ENCODE measurements around the gene RIC1.
"Not testable (repeated sequence)": the region's sequence is repeated elsewhere in the genome, so short reads cannot be mapped to it uniquely, and the experiment has no call there.

Gene RIC1, protein sequence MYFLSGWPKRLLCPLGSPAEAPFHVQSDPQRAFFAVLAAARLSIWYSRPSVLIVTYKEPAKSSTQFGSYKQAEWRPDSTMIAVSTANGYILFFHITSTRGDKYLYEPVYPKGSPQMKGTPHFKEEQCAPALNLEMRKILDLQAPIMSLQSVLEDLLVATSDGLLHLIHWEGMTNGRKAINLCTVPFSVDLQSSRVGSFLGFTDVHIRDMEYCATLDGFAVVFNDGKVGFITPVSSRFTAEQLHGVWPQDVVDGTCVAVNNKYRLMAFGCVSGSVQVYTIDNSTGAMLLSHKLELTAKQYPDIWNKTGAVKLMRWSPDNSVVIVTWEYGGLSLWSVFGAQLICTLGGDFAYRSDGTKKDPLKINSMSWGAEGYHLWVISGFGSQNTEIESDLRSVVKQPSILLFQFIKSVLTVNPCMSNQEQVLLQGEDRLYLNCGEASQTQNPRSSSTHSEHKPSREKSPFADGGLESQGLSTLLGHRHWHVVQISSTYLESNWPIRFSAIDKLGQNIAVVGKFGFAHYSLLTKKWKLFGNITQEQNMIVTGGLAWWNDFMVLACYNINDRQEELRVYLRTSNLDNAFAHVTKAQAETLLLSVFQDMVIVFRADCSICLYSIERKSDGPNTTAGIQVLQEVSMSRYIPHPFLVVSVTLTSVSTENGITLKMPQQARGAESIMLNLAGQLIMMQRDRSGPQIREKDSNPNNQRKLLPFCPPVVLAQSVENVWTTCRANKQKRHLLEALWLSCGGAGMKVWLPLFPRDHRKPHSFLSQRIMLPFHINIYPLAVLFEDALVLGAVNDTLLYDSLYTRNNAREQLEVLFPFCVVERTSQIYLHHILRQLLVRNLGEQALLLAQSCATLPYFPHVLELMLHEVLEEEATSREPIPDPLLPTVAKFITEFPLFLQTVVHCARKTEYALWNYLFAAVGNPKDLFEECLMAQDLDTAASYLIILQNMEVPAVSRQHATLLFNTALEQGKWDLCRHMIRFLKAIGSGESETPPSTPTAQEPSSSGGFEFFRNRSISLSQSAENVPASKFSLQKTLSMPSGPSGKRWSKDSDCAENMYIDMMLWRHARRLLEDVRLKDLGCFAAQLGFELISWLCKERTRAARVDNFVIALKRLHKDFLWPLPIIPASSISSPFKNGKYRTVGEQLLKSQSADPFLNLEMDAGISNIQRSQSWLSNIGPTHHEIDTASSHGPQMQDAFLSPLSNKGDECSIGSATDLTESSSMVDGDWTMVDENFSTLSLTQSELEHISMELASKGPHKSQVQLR (N-terminal part only)

DNA sequence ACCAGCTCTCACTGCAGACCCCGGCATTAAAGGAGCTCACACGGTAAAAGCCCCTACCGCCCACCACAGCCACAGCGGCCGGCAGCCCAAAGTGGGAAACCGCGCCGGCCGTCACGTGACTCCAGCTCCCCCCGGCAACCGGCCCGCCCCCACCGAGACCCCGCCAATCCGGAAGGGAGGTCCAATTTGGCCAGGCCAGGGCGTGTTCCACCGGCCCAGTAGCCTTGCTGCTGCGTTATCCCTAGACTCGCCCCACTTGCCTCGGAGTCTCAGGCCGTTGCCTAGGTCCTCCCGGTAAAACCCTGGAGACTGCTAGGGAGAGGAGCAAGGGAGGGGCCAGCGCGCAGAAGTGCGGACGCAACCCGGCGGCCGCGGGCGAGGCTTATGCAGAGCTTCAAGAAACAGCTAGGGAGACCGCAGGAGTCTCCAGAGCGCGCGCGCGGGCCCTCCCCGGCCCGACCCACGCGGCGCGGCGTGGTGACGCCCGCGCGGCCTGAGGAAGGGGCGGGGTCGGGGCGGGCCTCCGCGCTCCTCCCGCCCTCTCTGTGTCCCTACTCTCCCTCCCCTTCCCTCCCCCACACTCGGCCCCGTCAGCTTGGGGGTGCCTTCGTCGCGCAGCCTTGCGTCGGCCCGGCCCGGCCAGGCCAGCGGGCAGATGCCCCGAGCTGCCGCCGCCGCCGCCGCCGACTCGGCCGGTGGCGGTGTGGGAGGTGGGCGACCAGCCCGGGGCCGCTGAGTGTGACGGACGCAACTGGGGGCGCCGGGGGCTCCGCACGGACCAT, at the start of gene RIC1:
TSS of gene RIC1 (plus strand) at position 578 of the 782 bp plus-strand sequence. CDS start at position 781, 203 bp downstream.
- peak; percentile 90 for DNase-seq (ENCODE audit: low spot score)

DNA sequence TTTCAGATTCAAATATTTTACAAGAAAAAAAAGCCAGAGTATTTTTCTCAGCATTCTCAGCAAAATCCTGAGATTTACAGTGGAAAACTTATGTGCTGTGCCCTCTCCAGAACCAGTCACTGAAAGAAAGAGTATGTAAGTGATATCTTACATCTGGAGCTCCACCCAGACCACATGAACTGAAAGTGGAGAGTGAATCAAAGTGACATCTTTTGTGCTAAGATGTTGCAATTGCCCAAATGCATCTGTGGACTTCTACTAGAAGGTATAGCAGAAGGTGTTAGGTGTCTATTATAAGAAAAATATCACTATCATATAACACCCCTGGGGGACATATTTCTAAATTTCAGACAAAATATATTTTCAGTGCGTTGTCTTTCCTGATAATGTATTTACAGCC, 49.0 kb upstream of the RIC1 start:
- no peak for DNase-seq (ENCODE audit: low spot score)

DNA sequence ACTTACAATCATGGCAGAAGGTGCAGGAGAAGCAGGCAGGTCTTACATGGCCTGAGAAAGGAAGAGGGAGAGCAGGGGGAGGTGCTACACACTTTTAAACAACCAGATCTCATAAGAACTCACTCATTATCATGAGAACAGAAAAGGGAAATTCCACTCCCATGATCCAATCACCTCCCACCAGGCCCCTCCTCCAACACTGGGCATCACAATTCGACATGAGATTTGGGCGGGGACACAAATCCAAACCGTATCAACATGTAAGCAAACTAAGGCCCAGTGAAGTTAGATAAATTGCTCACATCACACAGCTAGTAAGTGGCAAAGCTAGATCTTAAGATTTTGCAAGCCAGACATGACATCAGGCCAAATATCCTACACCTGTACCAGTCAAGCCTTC, 48.3 kb upstream of the RIC1 start:
- no peak for DNase-seq (ENCODE audit: low spot score)

DNA sequence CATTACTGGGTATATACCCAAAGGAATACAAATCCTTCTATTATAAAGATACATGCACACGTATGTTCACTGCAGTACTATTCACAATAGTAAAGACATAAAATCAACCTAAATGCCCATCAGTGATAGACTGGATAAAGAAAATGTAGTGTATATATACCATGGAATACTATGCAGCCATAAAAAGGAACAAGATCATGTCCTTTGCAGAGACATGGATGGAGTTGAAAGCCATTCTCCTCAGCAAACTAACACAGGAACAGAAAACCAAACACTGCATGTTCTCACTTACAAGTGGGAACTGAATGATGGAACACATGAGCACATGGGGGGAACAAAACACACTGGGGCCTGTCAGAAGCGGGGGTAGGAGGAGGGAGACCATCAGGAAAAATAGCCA, 47.2 kb upstream of the RIC1 start:
- DNase-seq (ENCODE audit: low spot score), result not testable (repeated sequence)

DNA sequence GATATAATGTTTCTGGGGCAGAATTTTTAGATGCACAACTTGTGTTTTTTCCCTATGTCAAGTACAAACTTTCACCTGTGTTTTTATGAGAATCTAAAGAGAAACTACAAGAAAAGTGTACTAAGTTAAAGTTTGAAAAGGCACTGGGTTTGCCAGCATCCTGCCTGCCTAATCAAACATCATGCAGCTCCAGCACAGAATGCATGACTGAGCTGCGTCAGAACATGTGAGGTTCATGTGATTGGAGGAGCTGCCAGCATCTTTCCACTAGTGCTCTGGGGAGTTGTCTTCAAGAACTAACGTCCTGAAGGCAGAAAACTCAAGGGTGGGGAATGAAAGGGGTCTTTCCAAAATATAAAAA, 46.1 kb upstream of the RIC1 start:
- DNase-seq (ENCODE audit: low spot score), result no peak

DNA sequence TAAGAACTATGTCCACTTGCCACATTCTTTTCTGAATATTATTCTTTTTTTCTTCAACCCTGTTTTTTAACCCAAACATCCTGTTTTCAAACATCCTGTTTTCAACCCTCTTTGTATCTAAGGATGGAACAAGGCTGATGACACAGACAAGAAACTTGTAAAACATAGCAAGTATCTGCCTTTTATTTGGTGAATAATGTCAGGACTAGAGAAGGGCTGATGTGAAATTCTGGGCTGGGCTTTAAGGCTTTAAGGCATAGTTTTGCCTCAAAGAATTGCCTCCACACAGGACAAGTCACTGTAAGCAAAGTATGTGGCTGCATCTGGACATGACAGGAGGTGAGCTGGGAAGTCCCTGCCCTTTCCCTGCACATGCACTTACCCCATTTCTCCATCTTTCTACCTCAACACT, 42.5 kb upstream of the RIC1 start:
- DNase-seq (ENCODE audit: low spot score), result no peak

DNA sequence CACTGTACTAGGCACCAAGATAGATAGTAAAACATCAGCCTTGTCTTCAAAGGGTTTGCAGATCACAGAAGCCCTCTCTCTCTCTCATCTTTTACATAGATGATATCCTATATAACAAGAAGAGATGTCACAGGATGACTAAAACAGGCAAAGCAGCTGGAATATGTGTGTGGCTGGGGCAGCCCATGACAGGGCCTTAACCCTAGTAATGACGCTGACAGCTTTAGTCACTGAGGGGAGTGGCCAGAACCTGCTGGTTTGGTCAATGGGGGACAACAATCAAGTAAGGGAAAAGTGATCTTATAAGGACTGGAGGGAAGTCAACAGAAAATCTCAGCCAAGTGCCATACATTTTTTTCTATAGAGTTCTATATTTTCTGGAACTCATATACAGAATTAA, 41.9 kb upstream of the RIC1 start:
- no peak for DNase-seq (ENCODE audit: low spot score)

DNA sequence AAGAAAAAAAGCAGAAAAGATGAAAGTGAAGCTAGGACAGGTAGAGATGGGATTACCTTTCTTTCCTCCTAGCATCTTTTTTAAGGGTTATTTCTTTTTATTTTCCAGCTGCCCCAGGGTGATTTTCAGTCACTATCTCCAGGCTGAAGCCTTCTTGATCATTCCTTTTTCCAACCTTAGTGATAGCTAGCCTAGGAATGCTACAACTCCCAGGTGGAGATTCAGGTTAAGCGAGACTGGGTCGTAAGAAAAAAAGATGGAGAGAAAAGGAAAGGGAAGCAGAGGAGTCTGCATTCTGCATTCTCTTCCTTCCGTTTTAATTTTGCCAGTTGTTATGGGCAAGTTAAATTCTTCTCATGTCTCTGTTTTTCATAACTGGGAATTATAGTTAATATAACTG, 36.7 kb upstream of the RIC1 start:
- DNase-seq (ENCODE audit: low spot score), result no peak

DNA sequence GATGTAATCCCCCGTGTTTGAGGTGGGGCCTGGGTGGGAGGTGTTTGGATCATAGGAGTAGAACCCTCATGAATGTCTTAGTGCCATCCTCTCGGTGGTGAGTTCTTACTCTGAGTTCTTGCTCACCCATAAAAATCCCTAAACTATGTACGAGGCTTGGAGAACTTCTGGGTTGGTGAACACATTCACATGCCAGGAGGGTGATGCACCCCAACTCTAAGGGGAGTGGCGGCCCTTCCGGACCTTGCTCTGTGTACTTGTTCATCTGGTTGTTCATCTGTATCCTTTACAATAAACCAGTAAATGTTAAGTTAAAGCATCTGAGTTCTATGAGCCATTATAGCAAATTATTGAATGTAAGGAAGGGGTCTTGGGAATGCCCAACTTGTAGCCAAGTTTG, 36.0 kb upstream of the RIC1 start:
- no peak for DNase-seq (ENCODE audit: low spot score)

DNA sequence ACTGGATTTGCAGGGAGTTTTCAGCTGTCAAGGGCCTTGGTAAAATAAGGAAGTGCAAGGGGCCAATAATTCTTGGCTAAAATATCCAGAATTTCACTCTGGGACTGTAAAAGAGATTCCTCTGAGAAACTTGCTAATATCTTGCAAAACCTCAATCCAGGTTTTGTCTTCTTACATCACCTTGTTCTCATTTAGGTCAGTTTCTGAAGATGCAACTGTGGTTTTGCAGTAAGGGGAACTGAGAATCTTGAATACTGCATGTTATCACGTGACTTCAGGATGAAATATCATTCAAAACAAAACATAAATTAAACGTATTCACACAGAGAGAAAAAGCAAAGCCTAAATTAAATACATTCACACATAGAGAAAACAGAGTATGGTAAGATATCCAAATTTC, 35.0 kb upstream of the RIC1 start:
- DNase-seq (ENCODE audit: low spot score), result no peak

DNA sequence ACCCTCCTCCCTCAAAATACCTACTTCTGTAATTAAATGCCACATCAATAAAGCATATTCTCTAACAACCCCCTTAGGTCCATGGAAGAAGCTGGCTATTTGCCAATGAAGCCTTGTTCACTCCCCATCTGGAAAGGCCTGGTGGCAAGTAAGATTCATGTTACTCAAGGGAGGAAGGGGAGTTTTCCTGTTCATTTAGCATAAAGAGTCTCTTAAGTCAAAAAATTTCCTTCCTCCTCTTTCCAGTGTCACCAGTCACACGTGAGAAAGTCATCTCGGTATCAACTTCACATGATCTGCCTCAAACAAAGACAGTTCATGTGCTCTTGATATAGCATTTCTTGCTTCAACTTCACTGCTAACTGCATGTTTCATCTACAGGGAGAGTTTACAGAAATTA, 32.7 kb upstream of the RIC1 start:
- no peak for DNase-seq (ENCODE audit: low spot score)

DNA sequence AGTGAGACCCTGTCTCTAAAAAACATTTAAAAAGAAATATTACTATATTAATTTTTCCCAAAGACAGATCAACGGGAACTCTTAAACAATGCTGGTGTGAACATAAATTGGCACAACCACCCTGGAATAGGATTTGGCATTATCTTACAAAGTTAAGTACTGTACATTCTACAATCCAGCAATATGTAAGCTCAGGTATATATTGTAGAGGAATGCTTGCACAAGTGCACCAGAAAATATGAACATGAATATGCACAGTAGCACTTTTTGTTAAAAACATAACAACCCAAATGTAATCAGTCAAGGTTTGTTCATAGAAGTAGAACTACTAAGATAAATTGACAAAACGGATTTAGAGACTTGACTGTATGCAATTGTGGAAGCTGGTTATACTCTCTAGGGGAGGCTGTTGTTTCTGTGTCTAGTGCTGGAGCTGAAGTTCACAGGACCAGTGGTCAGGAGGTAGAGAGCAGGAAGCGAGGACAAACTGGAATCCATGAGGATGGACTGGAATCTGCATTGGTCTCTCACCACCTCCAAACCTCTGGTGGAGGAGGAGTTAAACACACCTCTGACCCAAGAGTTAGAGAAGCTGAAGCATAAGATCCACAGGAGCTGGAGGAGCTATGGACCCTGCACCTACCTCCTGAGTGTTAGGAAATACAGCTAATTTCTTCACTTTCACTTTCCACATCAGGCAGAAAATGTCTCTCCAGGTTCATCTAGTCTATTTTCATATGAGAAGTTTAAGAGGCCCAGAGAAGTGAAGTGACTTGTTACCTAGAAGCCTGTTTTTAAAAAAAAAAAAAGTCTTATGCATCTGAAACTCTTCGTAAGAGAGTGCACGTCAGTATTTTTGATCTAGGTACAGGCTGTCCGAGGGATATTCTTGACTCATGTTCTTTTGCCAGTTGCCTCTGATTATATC, 20.3 kb upstream of the RIC1 start:
- DNase-seq (ENCODE audit: low spot score), result no peak

DNA sequence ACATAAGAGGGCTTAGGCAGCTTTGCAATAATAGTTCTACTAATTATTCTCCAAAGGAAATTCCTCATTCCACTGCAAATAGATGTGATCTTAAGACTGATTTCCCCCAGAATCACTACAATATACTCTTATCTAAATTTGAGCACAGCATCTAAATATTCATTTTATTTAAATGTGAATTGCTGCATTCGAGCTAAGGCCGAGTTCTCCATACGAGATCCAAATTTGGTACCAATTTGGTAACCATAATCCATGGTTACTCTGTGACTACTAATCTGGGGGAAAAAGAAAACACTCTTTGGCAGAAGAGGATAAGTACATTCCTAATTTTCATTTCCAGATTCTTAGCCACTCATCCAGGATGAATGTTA, 19.7 kb upstream of the RIC1 start:
- DNase-seq (ENCODE audit: low spot score), result no peak

DNA sequence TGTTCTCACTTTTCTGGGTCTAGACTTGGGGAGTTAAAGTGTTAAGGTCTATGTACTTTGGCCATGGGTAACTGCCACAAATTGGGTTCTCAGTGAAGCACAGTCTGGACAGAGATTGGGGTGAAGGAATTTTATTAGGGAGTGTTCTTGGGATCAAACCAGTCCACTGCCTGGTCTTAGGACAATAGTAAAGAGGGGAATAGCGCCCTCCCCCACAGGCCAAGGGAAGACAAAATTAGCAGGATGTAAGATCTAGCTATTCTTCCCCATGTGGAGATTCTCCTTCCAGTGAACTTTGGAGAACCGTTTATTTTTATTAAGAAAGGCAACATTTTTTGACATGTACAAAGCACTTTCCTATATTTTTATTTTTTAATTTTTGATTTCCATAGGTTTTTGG, 18.4 kb upstream of the RIC1 start:
- DNase-seq (ENCODE audit: low spot score), result no peak

DNA sequence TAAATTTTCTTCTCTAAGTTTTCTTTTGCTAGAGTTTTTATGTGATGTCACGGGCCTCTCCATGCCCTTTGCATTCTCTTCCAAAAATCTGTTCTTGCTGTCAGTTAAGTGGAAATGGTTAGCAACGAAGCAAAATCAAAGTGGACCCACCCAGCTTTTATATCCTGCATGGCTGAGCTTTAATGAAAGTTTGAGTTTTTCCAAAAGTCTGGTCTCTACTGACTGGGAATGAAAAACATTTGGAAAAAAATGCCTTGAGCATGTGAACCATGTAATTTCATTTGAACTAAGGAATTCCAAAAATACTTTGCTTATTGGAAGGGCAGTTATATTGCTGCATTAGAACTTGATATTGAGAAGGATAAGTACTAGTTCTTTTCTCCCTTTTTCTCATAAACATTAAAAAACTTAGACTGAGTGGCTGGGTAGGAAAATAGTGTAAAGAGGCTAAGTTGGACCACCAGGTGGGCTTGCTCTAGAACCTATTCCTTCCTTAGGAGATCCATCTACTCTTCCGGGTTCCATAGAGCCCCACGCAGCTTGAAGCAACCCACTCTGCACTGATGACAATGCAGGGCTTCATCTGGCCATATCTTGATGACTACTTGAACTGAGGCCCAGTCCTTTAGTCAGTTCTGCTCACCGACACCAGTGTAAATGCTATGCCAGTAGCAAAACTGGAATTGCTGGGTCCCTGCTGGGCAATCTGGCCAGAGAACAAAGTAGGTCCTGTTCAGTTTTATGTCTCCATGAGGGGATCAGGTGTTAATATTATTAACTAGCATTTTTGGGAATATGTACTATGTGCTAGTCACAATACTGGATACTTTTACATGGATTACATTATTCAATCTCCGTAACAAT, 17.4 kb upstream of the RIC1 start:
- DNase-seq (ENCODE audit: low spot score), result no peak

DNA sequence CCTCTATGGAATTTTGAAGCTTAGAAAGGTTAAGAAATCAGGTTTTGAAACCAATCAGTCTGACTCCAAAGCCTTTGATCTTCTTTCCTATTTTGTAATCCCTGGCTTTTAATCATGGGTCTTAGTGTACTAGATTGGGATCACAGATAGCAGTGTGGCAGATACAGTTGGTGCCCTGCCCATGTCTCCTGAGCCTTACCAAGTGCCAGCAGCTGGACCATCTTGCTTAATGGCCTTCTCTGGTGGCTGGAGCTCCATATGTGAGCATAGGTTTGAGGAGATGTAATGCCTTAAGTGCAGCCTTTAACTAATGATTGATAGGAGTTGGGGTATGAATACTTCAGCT, 16.7 kb upstream of the RIC1 start:
- no peak for DNase-seq (ENCODE audit: low spot score)

DNA sequence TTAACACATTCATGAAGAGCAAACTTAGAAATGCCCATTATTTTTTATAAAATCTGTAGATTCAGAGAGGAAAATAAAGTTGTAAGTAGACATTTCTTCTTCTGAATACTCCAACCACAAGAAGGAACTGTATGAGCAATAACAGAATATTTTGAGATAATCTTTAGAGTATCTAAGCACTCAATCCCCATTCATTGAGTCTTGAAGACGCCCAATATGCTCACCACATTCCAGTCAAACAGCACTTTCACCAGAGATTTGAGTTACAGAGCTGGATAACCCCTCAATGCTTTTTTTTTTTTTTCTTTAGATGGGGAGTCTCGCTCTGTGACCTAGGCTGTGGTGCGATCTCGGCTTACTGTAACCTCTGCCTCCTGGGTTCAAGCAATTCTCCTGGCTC, 14.7 kb upstream of the RIC1 start:
- DNase-seq (ENCODE audit: low spot score), result no peak

DNA sequence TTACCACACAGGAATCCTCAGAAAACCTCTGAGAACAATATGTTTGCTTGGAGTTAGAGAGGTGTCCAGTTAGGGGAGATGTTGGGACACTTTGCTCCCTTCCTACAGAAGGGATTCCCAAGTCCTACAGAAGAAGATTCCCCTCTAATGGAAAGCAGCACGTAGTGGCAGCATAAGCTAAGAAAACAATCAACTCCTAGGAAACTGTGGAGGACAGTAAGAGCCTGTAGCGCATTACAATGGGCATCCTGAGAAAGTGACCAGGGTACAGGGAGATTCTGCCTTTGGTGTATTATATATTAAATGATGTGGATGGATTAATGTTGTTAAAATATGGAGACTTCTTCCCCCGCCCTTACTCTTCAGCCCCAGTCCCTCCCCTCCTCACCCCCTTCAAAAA, 13.9 kb upstream of the RIC1 start:
- no peak for DNase-seq (ENCODE audit: low spot score)

DNA sequence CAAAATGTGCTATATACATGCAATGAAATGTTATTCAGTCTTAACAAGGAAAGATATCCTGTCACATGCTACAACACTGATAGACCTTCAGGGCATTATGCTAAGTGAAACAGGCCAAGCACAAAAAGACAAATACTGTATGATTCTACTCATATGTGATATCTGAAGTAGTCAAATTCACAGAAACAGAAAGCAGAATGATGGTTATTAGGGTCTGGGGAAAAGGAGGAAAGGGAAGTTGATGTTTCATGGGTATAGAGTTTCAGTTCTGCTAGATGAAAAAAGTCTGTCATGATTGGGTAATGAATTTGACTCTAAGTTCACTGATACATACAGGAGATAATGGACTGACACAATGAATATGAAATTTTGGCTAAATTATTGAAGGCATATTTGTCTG, 11.2 kb upstream of the RIC1 start:
- DNase-seq (ENCODE audit: low spot score), result no peak

DNA sequence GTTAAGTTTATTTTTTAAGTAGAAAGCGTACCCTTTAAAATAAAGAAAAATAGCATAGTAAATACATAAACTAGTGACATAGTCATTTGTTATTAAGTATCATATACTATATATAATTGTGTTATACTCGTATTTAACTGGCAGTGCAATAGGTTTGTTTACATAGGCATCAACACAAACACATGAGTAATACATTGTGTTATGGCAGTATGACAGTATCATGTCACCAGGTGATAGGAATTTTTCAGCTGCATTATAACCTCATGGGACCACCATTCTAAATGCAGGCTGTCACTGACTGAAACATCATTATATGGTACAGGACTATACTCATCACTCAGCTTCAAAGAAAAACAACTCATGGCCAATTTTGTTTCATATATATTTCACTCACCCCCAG, 8.4 kb upstream of the RIC1 start:
- no peak for DNase-seq (ENCODE audit: low spot score)

Data from hematopoietic multipotent progenitor cell treated with erythropoietin and hydrocortisone succinate and interleukin-3 and kit ligand, for 15 days (in vitro differentiated cells).